Measurements from ENCODE around the gene WASHC4. TPM values are rescaled to one million over a fixed set of nuclear protein-coding genes. Genes with fewer than 3 reads are reported as not detected.
"Not testable (repeated sequence)": the region's sequence is repeated elsewhere in the genome, so short reads cannot be mapped to it uniquely, and the experiment has no call there.

The WASHC4 gene
- total RNA-seq, 1 donor from 2014 or later, result 169 TPM

DNA sequence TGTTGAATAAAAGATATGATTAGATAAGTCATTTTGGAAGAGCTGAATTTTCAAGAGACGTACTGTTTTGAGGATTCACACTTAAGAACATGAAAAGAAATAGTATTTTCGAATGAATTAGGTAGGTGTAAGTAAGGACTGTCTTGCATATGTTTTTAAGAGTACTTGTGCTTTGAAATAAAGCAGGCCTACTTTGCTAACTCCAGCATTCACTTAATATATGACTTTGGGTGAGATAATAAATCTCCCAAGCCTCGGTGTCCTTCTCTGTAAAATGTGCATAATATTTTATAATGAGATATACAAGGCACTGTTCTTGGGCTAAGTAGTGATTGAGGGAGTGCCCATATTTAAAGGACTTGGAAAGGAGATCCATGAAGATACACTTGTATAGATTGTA is 54.6 kb downstream of the WASHC4 start:
- DNase-seq (ENCODE audit: low read depth), result no peak

DNA sequence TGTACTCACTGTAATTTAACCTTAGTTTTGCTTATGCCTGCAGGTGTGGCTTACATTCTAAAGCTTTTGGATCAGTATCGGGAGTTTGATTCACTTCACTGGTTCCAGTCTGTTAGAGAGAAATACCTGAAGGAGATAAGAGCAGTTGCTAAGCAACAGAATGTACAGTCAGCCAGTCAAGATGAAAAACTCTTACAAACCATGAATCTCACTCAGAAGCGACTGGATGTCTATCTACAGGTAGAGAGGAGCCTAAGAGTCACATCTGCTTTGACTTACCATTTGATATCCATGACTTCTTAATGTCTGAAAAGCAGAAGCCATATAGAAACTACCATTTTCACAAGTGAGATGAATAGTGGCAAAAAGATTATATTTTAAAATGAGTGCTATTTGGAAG is 56.5 kb downstream of the WASHC4 start:
- DNase-seq (ENCODE audit: low read depth), result peak; percentile 45

DNA sequence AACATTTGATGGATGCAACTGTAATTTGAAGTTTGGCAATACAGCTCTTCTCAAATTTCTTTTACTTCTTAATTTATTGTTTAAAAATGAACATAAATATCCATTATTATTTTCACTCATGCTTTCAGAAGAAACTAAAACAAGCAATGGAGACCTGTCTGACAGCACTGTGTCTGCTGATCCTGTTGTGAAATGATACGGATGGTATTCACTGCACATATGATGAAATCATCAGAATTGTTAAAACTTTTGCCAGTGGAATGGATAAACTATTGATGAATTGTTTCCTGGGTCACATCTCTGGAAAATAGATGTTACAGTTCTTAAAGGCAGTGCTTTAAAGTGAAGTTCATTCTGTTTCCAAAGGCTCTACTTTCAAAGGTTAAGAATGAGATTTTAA is 59.2 kb downstream of the WASHC4 start:
- DNase-seq (ENCODE audit: low read depth), result no peak

DNA sequence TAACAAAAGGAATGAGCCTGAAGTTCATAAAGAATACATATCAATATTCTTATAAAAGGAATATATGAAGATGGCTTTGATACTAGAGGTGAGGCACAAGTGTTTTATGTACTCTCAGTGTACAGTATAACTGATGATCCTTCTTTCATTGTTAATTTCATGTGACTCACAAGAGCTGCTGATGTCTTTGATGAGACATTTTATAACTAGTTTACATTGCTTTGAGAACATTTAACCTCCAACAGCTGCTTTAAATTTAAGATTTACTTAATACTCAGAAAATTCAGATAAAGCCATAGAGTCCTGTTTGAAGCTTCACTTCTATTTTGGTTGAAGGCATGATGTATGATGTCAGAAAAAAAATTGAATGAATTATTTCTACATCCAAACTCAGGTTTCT is 59.8 kb downstream of the WASHC4 start:
- no peak for DNase-seq (ENCODE audit: low read depth)

DNA sequence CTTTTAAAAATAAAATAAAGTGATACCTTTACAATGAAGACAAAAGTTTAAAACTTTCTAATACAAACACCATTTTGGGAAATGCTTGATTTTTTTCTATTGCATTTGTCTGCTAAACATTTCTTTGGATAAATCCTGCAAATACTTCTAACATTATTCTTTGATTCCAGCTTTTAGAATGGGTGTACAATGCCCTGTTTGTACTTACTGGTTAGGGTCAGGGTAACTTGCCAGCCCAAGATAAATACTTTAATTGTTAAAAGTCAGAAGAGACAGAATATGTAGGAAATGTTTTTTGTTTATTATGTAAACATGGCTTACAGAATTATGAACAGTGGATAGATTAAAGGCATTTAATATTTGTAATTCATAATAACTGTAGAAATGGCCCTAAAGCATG is 60.5 kb downstream of the WASHC4 start:
- DNase-seq (ENCODE audit: low read depth), result no peak

DNA sequence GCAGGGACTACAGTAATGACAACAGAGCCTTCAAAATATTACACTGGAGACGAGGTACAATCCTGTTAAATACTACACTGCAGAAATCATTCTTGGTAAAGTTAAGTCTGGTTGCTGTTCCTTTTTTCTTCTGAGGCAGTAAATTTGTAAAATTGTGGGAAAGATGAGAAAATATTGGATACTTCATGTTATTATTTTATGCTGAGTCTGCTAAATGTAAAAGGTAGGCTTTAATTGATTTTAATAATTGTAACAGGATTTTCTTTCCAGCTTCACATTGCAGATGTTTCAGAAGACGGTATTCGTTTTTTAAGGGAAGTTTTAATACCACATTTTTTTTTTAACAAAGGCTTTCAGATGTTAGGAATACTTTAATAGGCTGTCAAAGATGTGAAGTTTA is 62.6 kb downstream of the WASHC4 start:
- DNase-seq (ENCODE audit: low read depth), result no peak

DNA sequence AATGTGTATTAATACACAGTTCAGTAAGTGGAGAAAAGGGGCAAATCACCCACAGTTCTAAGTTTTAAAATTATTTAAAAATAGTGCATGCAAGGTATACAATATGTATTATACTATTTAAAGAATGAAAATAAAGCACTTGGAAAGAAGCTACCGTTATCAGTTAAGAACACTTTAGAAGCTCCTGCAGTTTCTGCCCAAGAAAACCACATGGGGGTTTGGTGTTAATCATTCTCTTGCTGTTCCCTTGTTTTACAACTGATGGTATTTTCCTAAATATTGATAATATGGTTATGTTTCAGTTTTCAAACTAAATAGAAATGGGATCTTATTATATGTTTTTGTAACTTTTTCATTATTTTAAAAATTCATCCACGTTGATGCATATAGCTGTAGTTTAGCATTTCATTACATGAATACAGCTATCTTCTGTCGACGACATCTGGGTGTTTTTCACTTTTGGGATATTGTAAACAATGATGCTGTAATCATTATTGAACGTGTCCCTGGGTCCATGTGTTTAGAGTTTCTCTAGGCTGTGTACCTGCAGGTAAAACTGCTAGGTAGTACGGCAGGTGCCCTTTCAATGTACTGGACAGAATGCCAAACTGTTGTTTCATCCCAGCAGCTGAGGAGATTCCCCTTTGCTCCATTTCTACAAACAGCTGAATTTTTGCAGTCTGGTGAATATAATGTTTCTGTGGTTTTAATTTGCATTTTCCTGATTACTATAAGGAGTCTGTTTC is 64.3 kb downstream of the WASHC4 start:
- no peak for DNase-seq (ENCODE audit: low read depth)

DNA sequence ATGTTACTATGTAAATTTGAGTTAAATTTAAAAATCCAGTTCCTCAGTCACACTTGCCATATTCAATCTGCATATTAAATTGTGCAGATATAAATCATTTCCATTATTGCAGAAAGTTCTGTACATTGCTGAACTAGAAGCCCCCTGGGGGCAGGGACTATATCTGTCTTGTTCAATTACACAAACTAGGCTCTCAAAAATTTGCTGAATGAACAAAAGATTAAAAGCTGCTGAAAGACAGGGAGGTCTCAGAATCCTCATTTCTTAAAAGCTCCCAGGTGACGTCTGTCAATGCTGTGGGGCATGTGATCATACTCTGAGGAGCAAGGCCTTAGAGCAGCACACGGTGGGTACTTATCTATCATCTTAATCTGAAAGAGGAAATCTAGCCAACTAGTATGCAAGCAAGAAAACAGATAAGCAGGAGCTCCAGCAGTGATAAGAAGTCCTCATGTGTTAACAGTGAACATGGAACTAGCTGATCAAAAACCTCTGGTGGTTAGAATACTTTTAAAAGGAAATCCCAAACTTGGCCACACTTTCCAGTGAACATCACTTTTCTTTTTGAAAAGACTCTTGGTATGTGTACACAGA is 68.0 kb downstream of the WASHC4 start:
- DNase-seq (ENCODE audit: low read depth), result no peak

DNA sequence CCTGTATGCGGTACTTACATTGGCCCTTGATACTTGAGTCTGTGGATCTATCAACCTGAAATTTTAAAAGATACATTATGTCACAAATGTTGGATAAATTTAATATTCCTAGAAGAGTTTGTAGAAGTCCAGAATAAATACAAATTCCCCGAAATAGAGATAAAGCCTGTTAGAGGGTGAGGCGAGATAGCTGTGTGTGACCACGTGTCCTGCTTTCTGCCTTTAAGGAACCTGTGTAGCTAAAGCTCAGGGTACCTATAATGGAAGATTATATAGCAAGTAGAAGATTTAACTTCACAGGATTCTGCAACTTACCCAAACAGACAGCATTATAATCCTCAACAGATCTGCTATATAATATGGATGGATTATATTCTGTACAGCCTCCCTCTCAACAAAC is 69.7 kb downstream of the WASHC4 start:
- no peak for DNase-seq (ENCODE audit: low read depth)

DNA sequence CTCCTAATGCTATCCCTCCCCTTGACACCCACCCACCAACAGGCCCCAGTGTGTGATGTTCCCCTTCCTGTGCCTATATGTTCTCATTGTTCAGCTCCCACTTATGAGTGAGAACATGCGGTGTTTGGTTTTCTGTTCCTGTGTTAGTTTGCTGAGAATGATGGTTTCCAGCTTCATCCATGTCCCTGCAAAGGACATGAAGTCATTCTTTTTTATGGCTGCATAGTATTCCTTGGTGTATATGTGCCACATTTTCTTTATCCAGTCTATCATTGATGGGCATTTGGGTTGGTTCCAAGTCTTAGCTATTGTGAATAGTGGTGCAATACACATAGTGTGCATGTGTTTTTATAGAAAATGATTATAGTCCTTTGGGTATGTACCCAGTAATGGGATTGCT is 71.6 kb downstream of the WASHC4 start:
- DNase-seq (ENCODE audit: low read depth), result not testable (repeated sequence)

DNA sequence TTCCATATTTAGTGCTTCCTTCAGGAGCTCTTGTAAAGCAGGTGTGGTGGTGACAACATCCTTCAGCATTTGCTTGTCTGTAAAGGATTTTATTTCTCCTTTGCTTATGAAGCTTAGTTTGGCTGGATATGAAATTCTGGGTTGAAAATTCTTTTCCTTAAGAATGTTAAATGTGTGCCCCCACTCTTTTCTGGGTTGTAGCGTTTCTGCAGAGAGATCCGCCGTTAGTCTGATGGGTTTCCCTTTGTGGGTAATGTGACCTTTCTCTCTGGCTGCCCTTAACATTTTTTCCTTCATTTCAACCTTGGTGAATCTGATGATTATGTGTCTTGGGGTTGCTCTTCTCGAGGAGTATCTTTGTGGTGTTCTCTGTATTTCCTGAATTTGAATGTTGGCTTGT is 75.9 kb downstream of the WASHC4 start:
- not testable (repeated sequence) for DNase-seq (ENCODE audit: low read depth)

DNA sequence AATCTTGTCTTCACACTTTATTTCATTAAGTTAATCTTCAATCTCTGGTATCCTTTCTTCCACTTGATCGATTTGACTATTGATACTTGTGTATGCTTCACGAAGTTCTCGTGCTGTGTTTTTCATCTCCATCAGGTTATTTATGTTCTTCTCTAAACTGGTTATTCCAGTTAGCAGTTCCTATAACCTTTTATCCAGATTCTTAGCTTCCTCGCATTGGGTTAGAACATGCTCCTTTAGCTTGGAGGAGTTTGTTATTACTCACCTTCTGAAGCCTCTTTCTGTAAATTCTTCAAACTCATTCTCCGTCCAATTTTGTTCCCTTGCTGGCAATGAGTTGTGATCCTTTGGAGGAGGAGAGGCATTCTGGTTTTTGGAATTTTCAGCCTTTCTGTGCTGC is 76.4 kb downstream of the WASHC4 start:
- not testable (repeated sequence) for DNase-seq (ENCODE audit: low read depth)

DNA sequence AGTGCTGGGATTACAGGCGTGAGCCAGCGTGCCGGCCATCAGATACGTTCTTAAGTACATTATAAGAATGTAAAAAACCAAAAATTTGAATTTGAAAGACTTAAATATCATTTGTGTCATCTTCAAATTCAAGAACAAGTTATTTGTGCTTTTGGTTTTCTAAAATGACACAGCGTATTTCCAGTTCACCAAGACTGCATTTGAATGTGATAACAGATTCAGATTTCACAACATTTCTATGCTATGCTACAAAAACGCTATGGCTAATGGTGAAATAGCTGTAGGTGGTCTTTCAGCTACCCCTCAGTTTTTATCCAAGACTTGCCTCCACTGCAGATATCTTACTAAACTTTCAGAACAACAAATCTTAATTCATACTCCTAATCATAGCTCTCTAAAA is 81.8 kb downstream of the WASHC4 start:
- no peak for DNase-seq (ENCODE audit: low read depth)

DNA sequence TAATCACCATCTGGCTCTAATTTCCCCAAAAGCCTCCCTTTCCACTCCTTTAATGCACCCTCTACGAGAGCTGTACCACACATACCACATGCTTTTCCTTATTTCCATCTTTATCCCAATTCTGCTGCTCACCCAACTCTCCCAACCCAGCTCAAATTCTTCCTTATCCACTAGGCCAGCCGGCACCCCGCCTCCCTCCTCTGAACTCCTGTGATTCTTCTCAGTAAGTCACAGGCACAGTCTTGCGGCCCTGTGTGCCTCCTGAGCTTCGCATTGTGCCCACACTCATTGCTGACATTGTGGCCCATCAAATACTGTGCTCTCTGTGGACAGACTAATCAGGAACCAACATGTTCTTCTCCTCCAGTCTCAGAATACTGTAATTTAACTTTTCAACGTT is 83.0 kb downstream of the WASHC4 start:
- DNase-seq (ENCODE audit: low read depth), result no peak

DNA sequence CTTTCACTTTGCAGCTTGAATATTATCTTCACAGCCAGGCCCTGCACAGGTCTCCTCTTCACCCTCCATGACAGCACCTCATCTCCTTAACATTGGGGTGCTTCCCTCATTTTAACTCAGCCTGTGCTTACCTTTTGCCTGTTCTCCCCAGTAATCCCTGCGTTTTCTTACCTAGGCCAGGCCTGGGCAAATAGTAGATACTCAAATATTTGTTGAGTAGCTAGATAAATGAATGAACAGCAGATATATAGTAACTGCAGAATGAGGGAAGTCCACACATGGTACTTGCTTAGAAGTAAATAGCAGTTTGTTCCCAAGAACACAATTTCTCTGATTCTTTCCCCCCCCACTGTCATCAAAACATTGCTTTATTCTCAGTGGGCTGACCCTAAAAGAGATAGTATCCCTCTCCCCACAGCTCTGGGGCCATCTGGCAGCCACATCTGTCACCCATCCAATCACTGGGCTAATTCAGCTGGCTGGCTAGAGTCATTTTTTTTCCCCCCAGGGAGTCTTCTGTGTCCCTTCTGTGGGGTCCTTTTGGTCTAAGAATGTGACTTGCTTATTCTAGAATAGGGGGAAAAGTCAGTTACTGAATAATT is 85.2 kb downstream of the WASHC4 start:
- DNase-seq (ENCODE audit: low read depth), result no peak

DNA sequence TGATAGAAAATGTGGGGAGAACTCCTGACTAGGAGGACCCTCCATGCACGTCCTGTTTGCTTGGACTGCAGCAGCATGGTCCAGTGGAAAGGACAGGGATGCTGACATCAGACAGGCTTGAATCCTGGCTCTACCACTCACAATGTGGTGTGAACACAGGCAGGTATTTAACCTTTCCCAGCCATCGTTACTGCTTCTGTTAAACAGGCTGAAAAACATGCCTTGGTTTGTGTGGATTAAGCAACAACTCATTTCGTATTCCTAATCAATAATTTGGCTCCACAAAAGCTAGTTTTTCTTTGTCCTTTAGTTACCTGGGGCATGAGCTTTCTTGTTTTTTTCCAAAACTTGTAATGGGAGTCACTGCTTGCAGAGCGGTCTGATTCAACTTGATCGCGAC is 87.4 kb downstream of the WASHC4 start:
- no peak for DNase-seq (ENCODE audit: low read depth)

DNA sequence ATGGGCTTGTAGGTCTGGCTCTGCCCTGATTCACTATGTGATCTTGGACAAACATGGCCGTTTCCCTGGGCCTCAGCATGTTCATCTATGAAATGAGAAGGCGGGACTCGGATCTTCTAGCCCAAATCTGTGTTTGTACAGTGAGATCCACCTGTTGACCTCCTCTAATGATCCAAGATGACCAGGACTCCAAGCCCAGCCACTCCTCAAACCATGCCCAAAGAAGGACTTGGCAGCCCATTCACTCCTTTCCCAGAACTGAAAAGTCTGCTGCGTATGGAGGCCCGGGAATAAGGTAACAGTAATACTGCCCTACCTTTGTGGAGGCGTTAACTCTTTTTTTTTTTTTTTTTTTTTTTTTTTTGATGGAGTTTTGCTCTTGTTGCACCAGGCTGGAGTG is 88.6 kb downstream of the WASHC4 start:
- no peak for DNase-seq (ENCODE audit: low read depth)

DNA sequence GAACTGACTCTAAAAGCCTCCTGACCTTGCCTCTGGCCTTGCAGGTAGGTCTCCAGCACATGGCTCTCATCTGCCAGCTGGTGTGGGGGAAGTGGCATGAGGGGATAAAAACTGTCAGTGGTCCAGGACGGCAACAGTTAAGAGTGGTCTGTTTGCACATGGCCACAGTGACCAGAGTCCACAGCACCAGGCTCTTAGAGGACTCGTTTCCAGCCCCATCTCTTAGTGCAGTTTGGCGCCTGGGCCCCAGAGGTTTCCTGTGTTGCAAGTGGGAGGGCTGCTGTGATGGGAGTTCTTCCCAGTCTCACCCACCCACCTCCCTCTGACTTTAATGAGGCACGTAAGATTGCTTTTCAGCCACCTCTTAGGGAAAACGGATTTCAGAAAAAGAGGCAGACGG is 91.4 kb downstream of the WASHC4 start:
- no peak for DNase-seq (ENCODE audit: low read depth)

DNA sequence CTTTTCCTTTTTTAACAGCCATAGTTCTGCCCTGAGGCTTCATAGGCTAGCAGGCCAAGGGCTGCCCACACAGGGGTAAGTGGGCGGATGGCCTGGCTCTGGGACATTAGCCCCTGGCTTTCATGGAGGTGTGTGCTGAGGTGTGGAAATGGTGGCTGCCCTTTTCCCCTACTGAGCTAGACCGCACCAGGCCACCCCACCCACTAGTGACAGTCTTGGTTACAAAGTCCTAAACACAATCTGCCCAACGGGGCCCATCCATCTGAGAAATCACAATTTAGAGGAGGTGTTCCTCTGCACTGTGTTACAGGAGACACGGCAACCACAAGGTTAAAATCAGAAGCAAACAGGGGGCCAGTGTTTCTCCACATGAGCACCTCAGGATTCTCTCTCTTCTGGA is 92.9 kb downstream of the WASHC4 start:
- DNase-seq (ENCODE audit: low read depth), result no peak

DNA sequence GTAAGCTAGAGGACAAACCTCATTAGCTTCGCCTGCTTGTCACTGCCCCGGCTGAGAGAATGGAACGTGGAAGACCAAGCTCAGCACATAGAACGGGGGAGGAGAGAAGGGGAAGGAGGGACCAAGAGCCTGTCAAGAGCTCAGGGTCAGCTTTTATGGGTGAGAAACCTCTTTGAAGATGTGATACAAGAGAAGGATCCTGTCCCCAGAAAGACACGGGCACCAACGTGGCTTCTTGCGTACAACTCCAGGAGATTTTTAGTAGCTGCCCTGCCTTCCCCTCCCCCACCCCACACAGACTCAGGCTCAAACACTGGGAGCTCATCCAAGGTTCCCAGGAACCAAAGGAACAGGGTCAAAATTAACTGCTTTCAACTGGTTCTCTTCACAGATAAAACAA is 93.8 kb downstream of the WASHC4 start:
- DNase-seq (ENCODE audit: low read depth), result no peak

DNA sequence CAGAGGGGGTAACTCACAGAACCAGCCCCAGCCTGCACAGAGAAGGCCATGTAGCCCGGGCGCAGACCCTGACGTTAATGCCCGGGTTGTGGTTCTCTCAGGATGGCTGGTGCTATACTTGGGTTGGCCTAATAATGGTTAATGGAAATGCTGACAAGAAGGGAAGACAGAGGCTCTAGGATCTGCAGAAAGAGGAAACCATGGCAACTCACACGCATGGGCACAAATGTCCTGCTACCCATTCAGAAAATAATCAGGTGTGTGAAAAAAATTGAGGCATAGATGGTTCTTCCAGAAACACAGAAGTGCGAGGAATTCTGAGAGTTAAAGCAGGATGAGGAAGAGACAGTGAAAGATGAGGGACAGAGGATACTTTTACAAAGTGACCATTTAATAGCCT is 94.7 kb downstream of the WASHC4 start:
- no peak for DNase-seq (ENCODE audit: low read depth)

DNA sequence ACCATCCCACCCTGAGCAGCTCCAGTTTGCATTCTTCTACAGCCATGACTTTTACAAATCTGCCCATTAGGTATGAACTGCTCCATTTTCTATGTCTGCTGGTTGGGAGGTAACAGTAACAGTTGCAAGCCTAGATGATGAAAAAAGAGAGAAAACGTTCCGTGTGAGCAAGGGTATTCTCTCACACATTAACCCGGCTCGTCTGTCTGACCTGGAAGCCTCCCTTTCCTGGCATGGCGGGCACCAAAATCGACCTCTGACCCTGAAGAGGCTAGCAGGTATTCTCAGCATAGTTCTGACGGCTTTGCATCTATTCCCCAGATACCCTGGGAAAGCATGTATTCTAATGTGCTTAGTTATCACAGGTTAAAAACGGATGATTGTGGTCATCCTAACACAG is 96.6 kb downstream of the WASHC4 start:
- no peak for DNase-seq (ENCODE audit: low read depth)

DNA sequence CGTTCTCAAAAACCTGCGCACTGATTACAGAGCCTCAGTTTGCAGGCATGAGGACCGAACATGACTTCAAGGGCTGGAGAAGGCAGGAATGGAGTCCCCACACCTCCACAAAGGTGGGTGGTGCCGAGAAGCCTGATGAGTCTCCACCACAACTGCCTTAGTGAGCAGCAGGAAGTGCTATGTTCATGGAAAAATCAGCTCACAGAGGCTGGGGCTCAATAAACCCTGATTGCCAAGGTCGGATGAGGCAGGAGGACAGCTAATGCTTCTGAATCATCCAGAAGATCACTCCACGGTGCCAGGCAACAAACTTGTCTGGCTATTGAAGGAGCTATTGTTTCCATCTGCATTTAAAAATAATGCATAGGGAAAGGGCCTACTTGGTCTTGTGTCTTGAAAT is 97.4 kb downstream of the WASHC4 start:
- DNase-seq (ENCODE audit: low read depth), result peak; percentile 52

Measured in renal cortical epithelial cell (primary cell).